H1 (cell line): ENCODE data around the gene MTARC2. TPM values are rescaled to one million over a fixed set of nuclear protein-coding genes. Genes with fewer than 3 reads are reported as not detected.

Source experiments
- CBX5 ChIP-seq: fragments of 300-800, 300-1000 bp; sonication (generic); IDR thresholded peaks from 2 replicates; pipeline ENCODE4 v1.7.1; 2016; ENCODE audit warnings: antibody characterized with exemption, low read length, low read depth
- EGR1 ChIP-seq: IDR thresholded peaks from 2 replicates; pipeline ENCODE4 v1.6.1; 2011; ENCODE audit warnings: low read depth, low read length, borderline replicate concordance
- HDAC6 ChIP-seq: IDR thresholded peaks from one replicate; pipeline ENCODE4 v1.7.1; 2012; ENCODE audit warnings: low read depth, mild to moderate bottlenecking, inconsistent platforms, low read length, moderate library complexity
- TEAD4 ChIP-seq: IDR thresholded peaks from 2 replicates; pipeline ENCODE4 v1.6.1; 2012; ENCODE audit warnings: low read depth, low read length, inconsistent platforms, mixed read lengths
- polyA plus RNA-seq, 7 experiments: library from polyadenylated mRNA; depleted of rRNA in 3 of 7; stranded (reverse) in 5 of 7; unstranded in 2 of 7; fragments of >200 nt in 5 of 7; fragments of 200-250 nt in 2 of 7; gene quantifications; 1 replicate in 5 of 7; 2 replicates in 1 of 7; 4 replicates in 1 of 7; pipeline versions ENCODE4 v1.2.1 to v1.2.3, GENCODE V29; 2011 to 2013; ENCODE audit warnings: missing spikeins in 2 of 7, mixed read lengths in 2 of 7
- total RNA-seq: library from RNA; stranded (reverse); fragmentation: NEBNext Ultra II Directional; extraction: Animal tissue kit (Norgen Biotek cat#: 25700); gene quantifications from 2 replicates; pipeline ENCODE4 v1.2.1, GENCODE V29; 2021

MTARC2 gene
- total and polyA plus RNA-seq, 2 of the 8 experiments (the other 6 are each of a cell fraction or from before 2014, with no cell fraction given), result 7.2 to 7.9 TPM

- TF ChIP-seq EGR1 (no peak), TEAD4 (no peak), HDAC6 (no peak), CBX5 (no peak)
Observed at GRCh38 chr1:220809187-220809550, 61.0 kb downstream of the MTARC2 start (continued).
